ENCODE results near the gene CACNA2D3.

DNA sequence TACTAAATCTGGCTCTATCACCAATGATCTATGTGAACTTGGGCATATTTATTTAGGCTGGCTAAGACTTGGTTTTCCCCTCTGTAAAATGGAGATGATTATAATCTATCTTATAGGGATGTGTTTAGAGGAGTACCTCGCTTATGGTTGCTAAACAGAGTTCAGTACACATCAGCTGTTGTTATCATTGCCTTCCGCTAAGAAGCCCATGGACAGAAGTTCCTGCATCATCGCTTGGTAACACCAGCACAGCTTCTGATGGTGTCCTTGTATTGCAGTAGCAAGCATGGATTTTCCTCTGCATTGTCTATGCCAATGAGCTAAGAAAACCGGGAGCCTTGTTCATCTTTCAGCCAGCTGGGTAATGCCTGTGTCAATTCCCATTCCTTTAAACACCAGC is 878.6 kb downstream of the CACNA2D3 start:
- TF ChIP-seq, protein P1, sequence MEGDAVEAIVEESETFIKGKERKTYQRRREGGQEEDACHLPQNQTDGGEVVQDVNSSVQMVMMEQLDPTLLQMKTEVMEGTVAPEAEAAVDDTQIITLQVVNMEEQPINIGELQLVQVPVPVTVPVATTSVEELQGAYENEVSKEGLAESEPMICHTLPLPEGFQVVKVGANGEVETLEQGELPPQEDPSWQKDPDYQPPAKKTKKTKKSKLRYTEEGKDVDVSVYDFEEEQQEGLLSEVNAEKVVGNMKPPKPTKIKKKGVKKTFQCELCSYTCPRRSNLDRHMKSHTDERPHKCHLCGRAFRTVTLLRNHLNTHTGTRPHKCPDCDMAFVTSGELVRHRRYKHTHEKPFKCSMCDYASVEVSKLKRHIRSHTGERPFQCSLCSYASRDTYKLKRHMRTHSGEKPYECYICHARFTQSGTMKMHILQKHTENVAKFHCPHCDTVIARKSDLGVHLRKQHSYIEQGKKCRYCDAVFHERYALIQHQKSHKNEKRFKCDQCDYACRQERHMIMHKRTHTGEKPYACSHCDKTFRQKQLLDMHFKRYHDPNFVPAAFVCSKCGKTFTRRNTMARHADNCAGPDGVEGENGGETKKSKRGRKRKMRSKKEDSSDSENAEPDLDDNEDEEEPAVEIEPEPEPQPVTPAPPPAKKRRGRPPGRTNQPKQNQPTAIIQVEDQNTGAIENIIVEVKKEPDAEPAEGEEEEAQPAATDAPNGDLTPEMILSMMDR (IDR thresholded peaks at IDR 0.05; ENCODE audit: poor library complexity), result no peak
- no peak for TF ChIP-seq EZH2 (IDR thresholded peaks at IDR 0.05; ENCODE audit: borderline replicate concordance)

All from hepatocyte (in vitro differentiated cells).